ENCODE measurements around the gene MAP3K14. TPM values are rescaled to one million over a fixed set of nuclear protein-coding genes. Genes with fewer than 3 reads are reported as not detected.

The MAP3K14 gene
- polyA plus RNA-seq, 1 of the 3 experiments (the other 2 are of a cell fraction) = 11.9 TPM

- WGBS (ENCODE audit: low lambda C conversion rate) = 77% methylated on average over 6 of the region's 10 CpGs
- TF ChIP-seq USF1 (IDR thresholded peaks at IDR 0.05; ENCODE audit: borderline replicate concordance, low read depth) = no peak
- TF ChIP-seq RCOR1 (IDR thresholded peaks at IDR 0.05; ENCODE audit: low read length) = peak; percentile 64
- no peak for TF ChIP-seq ZBTB33 (IDR thresholded peaks at IDR 0.05; ENCODE audit: borderline replicate concordance, low read depth)
- peak; percentile 39; the same call in 1 of the 2 replicates for TF ChIP-seq MXI1 (IDR thresholded peaks at IDR 0.05; ENCODE audit: low read depth, low read length)
- TF ChIP-seq JUND (IDR thresholded peaks at IDR 0.05) = no peak
- TF ChIP-seq GATA2 (CRISPR knock-in tag; IDR thresholded peaks at IDR 0.05) = peak; percentile 34; the same call in 1 of the 2 replicates
- no peak for TF ChIP-seq SIN3A (IDR thresholded peaks at IDR 0.05; ENCODE audit: borderline replicate concordance, low read depth, low read length)
- TF ChIP-seq MEF2A (IDR thresholded peaks at IDR 0.05; ENCODE audit: borderline replicate concordance, low read depth) = no peak
- TF ChIP-seq EP300 (IDR thresholded peaks at IDR 0.05; ENCODE audit: borderline replicate concordance in 1 of 2, low read depth in 1 of 2, low read length in 1 of 2) = peak in 1 of 2 experiments; percentile 89; a peak in 2 of 4 replicates
- peak; percentile 61 for TF ChIP-seq NFIC (IDR thresholded peaks at IDR 0.05; ENCODE audit: borderline replicate concordance)
- TF ChIP-seq TCF12 (IDR thresholded peaks at IDR 0.05) = peak; percentile 62
- TF ChIP-seq CHD2 (IDR thresholded peaks at IDR 0.05; ENCODE audit: low read length, partially characterized antibody) = peak; percentile 77
- peak; percentile 17; the same call in 1 of the 2 replicates for TF ChIP-seq RAD21 (IDR thresholded peaks at IDR 0.05; ENCODE audit: low read length)
- Histone ChIP-seq H3K9me2 (no peaks in the 10 kb centered on the region), H3K4me3 (ENCODE audit: low read depth in 2 of 2, low read length in 1 of 2) (no peak overlapping the region), H3K27ac (ENCODE audit: low read depth in 2 of 2, low read length in 1 of 2) (peak overlapping the region in 1 of 2 experiments; percentile 71; a peak in 2 of 4 replicates), H3K9me3 (no peaks in the 10 kb centered on the region), H3K27me3 (ENCODE audit: insufficient read depth) (no peaks in the 10 kb centered on the region), H3K4me2 (no peak overlapping the region), H3K9ac (no peak overlapping the region), H3K4me1 (ENCODE audit: control insufficient read depth in 1 of 2, insufficient read depth in 2 of 2, low read depth in 1 of 2, low read length in 1 of 2) (peaks cover 15 to 62% of the 10 kb centered on the region in 2 experiments), H2AFZ (ENCODE audit: low read depth) (no peak overlapping the region), H3F3A (replicated peaks; ENCODE audit: insufficient read depth) (peaks cover 3% of the 10 kb centered on the region), H3K79me2 (ENCODE audit: insufficient read depth) (peaks cover 52% of the 10 kb centered on the region), H3K36me3 (replicated peaks in 1 of 2; ENCODE audit: control insufficient read depth in 1 of 2, insufficient read depth in 2 of 2, low read length in 1 of 2) (peaks cover 59 to 60% of the 10 kb centered on the region in 2 experiments), H4K20me1 (ENCODE audit: insufficient read depth) (peaks cover 35% of the 10 kb centered on the region)
- ChIA-PET CTCF (interaction anchor here (0.7 to 3.3 kb wide), 13 partner anchors 11 to 153 kb away, joined by 3 to 17 read pairs (median 6); partner anchors contain the start of genes ACBD4 and MAP3K14), POLR2A (interaction anchor here (0.9 to 2.1 kb wide), 4 partner anchors 23 to 68 kb away, joined by 3 to 13 read pairs (median 3); partner anchors contain the start of gene MAP3K14)
- peak; percentile 90 for DNase-seq
These were observed 29.0 kb downstream of the MAP3K14 start for GRCh38 chr17:45287526-45288500.

All from SK-N-SH (cell line).